HuH-7.5 (cell line): Measurements from ENCODE around the gene ZC3H13.
"Not testable (repeated sequence)": the region's sequence is repeated elsewhere in the genome, so short reads cannot be mapped to it uniquely, and the experiment has no call there.

Experiments used
- DNase-seq: peaks from one replicate; pipeline ENCODE4 v3.0.0; 2011; ENCODE audit warnings: low spot score

ZC3H13 gene

DNA sequence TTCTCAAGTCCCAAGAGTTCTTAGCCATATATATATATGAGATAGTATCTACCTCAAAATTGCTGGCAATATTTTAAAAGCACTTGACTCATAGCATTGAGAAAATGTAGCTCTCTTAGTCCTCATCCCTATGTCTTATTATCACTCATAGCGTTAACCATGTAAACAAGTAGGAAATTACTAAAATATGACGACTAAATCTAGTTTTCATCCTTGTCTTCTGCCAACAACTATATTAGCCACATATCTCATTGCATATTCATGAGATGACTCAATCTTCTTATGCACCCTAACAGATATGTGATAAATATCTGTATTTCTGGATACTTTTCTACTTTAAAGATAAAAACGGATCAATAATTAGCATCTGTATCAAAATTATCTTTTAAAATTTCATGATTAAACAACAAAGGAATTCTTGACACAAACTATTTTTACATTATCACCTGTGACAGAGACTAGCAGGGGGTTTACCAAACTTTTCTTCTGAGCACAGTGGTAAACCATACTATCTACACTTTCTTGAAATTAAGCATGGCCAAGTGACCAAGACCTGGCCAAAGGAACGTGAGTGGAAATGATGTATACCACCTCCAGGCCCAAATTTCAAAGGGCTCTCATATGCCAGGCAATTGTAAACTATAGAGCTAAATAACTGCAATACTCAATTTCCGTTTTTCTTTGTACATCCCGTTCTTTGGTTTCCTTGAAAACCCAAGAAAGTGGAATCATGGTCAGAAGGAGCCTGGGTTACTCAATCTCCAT lies 45.7 kb downstream of the ZC3H13 start:
- DNase-seq = no peak

DNA sequence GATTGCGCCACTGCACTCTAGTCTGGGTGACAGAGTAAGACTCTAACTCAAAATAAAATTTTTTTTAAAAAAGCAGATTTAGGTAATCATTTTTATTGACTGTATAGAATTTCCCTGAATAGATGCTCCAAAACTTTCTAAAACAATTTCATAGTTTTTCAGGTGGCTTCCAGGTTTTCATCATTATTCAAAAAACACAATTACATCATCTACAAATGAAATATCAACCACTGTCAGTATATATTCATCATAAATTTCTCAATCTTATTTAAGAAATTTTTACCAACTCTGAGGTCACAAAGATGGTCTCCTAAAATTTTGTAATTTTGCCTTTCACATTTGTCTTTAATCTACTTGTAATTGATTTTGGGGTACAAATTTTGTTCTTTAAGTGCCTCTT lies 48.1 kb downstream of the ZC3H13 start:
- DNase-seq = no peak

DNA sequence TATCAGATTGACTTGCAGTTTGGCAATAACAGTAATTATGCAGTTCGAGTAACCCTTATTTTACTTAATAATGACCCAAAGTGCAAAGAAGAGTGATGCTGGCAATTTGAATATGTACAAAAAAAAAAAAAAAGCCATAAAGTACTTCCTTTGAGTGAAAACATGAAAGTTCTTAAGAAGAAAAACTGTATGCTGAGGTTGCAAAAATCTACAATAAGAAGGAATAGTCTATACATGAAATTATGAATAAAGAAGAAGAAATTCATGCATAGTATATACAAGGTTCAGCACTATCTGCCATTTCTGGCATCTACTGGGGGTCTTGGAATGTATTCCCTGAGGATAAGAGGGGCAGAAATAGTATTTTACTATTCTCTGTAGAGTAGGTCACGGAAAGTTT lies 55.9 kb downstream of the ZC3H13 start:
- no peak for DNase-seq

DNA sequence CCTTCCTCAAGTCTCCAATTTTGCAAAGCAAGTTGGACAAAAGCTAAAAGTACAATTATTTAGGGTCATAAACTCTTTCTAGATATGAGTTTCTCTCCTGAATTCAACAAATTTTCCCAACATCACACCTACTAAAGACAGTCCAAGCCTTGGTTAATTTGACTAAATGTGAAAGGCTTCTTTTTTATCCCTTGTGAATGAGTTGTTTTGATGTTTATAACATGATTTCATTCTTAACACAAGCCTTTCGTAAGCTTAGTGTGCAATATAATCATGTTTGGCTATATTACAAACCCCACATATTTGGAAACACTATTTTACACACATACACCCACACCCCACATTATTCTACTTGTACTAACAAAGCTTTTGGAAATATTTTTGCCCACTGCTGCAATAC lies 57.3 kb downstream of the ZC3H13 start:
- DNase-seq = no peak

DNA sequence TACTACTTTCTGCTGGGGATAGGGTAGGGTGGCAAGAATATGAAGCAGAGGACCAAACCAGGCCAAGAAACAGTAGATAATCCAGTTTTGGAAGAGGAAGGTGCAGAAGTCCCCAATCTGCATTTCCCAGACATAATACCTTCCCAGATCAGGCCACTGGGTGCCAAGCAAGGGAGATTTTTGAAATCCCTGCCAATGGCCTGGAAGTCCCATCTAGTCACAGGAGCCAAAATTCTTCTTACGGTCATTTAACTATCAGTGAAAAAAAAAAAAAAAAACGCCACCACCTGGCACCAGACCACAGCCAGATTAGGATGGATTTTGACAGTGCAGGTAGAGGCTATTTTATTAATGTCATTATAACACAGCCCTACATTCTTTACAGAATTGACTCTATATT lies 57.8 kb downstream of the ZC3H13 start:
- DNase-seq = no peak

DNA sequence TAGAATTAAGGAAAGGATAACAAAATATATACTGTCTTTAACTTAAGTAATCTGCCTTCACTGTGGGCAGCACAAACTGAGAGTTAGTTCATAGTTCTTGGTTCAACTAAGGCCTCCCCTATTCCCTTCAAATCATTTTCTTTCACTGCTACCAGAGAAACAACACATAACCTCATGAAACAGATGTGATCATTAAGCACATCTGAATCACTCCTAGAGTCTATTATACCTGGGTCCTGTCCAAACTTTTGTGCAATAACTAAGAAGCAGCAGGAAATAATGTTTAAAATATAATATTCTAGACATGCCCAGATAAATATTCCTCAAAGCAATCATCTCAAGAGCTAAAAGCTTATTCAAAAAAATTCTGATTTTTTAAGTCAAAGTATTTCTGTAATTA lies 62.9 kb downstream of the ZC3H13 start:
- no peak for DNase-seq

DNA sequence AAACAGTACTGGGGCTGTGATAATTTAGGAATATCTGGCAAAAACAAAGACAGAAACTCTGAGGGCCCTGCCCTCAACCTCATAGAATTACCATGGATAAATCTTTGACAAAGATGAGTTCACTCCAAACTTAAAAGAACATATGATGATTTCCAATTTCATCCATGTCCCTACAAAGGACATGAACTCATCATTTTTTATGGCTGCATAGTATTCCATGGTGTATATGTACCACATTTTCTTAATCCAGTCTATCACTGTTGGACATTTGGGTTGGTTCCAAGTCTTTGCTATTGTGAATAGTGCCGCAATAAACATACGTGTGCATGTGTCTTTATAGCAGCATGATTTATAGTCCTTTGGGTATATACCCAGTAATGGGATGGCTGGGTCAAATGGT lies 71.4 kb downstream of the ZC3H13 start:
- not testable (repeated sequence) for DNase-seq

DNA sequence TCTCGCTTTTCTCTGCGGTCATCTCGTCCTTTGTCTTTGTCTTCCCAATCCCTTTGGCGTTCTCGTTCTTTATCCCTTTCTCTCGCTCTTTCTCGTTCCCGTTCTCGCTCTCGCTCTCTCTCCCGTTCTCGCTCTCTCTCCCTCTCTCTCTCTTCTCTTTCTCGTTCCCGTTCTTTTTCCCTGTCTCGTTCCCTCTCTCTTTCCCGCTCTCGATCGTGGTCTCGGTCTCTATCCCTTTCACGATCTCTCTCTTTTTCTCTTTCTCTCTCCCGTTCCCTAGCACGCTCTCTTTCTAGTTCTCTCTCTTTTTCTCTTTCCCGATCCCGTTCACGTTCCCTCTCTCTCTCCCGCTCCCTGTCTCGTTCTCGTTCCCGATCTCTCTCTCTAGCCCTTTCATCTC lies 77.2 kb downstream of the ZC3H13 start:
- no peak for DNase-seq

DNA sequence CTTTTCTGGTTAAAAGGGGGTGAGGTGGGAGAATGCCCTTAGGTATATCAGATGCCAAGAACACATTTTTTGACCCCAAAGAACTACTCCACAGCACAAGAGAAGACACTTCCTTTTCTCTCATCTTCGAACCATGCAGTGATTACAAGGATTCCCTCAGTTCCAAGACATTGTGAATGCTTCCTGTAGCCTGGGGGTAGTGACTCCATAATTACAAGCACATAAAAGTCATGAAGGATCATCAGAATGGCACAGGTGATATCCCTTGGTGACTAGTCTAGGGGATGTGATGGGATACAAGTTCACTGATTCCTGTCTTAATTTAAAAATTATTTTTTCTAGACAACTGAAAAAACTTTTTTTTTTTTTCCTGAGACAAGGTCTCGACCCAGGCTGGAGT lies 78.0 kb downstream of the ZC3H13 start:
- no peak for DNase-seq

DNA sequence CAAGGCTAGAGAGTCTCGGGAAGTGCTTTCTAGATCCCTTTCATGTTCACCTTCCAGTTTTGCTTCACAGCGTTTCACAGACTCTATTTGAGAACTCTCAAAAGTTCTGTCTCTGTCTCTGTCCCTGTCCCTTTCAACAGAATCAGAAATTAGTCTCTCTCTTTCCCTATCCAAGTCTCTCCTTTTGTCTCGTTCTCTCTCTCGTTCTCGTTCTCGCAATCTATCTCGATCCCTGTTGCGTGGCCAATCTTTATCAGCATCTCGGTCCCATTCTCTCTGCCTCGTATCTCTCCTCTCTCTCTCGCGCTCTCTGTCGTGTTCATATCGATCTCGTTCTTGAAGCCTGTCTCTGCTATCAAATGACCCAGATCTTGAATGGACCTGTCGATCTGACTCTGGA lies 85.0 kb downstream of the ZC3H13 start:
- DNase-seq = no peak

DNA sequence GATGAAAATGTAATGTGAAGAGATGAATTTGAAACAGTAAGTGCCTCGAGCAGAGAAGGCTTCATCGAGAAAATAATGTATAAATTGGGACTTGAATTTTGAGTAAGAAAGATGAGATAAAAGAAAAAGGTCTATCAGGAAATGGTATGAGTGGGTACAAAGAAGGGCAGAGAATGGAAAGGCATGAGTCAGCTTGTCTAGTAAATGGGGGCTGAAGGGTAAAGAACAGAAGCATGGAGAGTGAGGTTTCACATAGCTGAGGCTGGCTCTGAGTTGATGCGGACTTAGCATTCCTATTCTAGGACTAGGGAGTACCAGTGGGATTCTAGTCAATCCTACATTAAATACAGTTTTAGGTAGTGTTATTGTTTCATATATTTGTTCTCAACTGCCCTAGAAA lies 85.8 kb downstream of the ZC3H13 start:
- DNase-seq = no peak

DNA sequence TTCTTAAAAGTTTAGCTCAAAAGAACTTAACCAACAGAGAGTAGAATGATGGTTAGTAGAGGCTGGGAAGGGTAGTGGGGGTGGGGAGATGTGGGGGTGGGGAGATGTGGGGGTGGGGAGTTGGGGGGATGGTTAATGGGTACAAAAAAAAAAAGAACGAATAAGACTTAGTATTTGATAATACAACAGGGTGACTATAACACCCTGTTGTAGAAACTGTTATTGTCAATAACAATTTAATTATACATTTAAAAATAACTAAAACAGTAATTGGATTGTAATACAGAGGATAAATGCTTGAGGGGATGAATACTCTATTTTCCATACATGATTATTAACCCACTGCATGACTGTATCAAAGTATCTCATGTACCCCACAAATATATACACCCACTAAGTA lies 91.1 kb downstream of the ZC3H13 start:
- DNase-seq = no peak

DNA sequence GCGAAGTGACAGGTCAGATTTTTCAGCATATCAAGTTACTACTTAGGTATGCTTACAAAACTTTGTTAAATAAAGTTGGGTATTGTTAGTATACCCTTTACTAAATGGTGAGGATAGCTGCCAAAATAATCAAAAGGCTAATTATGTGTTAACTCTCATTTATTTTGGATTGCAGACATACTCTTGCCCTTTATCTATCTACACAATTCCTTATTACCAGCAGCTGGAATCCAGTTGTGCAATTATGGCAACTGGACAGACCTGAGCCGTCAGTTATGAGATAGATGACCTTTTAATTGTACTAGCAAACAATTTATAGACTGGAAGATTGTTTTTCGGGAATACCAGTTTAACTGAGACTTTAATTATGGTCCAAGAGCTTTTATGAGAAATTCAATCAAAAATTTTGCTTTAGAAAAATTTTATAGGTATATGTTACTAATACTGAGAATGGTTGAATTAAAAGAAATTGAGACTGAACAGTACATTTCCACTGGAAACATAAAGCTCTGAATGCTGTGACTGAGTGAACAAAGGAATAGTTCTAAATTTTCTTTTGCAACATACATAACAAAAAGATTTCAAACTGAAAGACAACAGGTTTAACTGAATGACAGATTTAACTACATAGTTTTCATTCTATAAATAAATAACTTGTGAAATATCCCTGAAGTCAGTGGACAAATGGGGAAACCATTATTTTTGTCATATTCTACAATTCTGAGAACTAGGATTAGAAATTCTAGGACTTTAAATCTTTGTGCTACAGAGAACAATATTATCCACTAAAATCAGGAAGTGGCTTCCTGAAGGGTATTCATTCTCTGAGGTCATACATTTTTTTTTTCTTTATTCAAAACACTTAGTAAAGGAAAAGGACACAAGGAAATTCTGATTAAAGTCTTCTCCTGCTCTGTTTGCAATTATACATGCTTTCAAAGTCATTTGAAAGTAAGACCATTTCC lies 97.4 kb downstream of the ZC3H13 start:
- no peak for DNase-seq

DNA sequence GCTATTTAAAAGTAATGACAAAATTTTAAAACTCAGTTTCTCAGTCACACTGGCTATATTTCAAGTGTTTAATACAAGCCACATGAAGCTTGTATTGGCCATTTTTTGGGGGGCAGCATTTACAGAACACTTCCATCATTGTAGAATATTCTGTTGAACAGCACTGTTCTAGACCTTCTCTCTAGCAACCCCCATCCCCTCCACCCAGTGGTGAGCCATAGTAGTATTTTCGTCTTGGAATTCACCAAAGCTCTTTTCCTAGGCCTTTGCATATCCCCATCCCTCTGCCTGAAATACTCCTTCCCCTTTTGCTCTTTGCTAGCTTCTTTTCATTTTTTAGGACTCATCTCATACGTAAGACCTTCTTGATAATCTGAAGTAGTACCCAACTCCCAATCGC lies 99.5 kb downstream of the ZC3H13 start:
- no peak for DNase-seq

DNA sequence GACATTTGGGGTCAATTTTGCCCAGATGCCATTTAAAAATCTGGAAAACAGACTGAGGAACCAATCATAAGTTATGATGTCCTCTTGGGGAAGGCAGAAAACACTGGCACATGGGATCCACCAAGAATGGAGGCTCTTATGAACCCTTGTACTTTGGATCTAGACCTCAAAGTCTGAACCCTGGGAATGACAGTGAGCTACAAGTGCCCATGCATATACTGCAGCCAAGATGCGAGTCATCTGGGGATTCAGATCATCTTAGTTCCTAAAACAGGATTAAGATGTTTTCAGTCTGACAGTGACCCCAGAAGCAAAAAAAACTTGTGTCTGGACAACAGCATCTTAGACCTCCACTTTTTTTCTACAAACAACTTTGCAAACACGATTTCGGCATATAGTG lies 100.8 kb downstream of the ZC3H13 start:
- DNase-seq = no peak

DNA sequence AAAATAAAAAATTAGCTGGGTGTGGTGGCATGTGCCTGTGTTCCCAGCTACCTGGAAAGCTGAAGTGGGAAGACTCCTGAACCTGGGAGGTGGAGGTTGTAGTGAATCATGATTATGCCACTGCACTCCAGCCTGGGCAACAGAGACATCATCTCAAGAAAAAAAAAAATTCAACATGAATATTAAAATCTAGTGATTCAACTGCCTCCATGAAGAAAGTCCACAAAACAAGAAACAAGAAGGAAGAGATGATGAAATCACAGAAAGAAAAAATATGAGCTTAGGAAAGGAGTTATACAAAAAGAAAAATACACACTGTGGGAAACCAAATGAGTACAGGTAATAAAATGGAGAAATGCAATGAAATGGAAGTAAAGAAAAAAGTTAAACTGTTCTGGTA lies 101.4 kb downstream of the ZC3H13 start:
- no peak for DNase-seq

DNA sequence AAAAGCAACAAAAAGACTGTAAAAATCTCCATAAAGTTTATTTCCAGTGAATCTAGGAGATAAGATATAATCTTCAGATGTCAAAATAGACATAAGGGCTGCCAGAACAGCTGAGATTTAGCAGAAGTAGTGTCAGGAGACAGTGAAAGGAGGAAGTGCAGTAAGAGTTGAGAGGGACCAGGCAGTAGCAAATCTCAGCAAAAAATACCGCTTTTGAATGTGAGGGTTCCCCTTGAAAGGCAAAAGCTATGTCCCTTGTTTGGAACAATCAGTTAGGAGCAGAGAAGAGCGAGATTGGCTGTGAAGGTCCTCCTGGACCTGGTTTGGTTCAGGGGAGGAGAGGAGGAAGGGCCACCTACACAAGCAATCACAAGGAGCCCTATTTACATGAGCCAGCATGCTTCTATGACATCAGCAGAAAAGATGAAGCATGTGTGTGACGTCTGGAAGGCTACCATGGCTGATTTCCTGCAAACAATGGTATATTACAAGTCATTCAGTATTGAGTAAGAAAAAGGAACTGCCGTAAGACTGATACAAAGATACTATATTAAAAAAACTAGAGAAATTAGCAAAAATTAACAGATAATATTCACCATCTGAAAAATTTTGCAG lies 102.1 kb downstream of the ZC3H13 start:
- DNase-seq = no peak

DNA sequence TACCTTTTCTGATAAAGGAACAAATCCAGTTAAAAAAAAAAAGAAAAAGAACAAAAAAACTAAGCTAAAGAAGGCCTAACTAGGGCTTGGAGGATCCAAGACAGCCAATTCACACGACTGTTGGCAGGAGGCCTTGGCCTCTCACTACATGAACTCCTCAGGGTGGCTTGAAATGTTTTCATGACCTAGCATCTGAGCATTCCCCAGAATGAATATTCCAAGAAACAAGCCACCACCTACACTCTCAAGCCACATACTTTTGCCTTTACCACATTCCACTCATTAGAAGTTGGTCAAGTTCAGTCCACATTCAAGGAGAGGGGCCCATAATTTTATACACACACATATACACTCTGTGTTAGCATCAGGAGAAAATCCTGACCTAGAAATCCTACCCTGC lies 103.4 kb downstream of the ZC3H13 start:
- no peak for DNase-seq

DNA sequence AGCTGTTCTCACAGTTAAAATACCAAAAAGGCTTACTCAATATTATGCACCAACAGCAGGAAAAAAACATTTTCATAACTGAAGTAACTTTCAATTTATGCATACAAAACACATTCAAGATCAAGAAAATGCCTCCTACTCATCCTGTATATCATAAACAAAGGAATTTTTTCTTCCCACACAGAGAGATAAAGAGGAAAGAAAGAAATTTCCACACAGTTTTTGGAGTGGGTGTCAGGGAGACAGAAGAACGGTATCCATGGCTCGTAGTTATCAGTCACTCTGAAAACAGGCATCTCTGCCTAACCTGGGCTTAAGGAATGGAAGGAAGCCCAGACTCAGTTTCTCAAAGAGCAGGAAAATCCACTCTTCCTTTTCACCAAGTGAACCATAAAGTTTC lies 108.6 kb downstream of the ZC3H13 start:
- DNase-seq = no peak

DNA sequence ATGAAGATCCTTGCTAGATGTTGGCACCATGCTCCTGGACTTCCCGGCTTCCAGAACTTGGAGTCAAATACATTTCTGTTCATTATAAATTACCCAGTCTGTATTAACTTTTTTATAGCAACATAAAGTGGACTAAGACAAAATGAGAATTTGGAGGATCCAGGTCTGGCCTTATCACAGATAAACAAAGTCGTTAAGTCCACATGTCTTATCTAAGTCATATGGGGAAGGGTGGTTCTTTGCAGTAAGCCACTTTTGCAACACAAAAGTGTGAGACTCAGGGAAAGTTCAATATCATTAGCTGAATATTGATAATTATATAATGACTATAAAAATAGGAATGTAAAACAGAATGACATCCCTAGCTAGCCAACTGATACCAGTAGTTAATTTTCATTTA lies 109.4 kb downstream of the ZC3H13 start:
- no peak for DNase-seq

DNA sequence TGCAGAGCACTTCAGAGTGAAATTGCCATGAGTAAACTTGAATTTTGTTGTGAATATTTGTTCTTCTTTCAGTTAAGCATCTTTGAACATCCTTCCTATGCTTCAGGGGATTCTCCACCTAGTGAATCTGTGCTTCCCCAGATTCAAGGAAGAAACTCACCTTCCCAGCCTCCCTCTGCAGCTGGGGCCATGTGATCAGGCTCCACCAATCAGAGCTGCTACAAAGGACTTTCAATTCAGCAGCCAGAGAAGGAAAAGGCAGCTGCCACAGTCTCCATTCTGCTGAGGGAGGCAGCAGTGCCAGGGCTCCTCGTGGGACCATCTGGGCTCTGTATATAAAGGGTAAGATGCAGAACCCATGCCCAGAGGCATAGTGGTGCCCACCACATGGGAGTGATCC lies 111.3 kb downstream of the ZC3H13 start:
- DNase-seq = no peak

DNA sequence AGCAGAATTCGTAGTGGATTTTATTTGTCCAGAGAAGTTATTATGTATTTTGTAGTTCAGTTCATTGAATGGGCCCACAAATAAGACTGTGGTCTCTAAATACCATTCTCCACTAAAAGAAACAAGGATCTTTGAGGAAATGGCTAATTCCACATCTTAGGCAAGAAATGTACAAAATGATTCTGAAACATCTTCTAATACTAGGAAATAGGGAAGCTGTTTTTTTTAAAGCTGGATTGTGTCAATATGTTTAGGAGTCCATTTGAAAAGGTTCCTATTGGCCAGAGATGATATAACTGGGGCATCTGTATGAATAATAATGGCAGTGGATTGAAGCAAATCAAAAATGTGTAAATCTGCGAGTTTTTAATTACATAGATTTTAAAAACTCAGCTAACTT lies 112.5 kb downstream of the ZC3H13 start:
- no peak for DNase-seq

DNA sequence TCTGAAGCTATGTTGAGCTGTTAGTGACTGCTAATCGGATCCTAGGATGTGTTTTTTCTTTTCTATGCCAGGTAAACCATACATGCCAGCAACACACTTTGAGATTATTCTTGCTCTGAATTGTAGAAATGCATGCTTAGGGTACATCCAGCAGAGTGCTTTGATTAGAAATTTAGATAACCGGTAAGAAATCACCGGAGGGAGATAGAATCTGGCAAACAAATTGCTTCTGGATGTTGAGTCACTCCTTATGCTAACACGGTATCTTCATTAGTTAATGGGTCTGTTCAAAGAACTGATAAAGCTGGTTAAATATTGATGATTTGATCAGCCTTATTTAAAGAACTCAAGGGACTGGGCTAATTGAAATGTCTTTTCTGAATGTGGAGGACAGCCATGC lies 115.9 kb downstream of the ZC3H13 start:
- DNase-seq = no peak
